Pericardium fibroblast (primary cell): ENCODE data around the gene JUNB. TPM values are rescaled to one million over a fixed set of nuclear protein-coding genes. Genes with fewer than 3 reads are reported as not detected.

Experiments
- total RNA-seq: library from RNA; depleted of rRNA; stranded (reverse); fragments of >200 nt; gene quantifications from 2 replicates; pipeline ENCODE4 v1.2.3, GENCODE V29; 2015

Gene JUNB
- total RNA-seq = 334 and 352 TPM in 2 replicates

GRCh38 chr19:12791345-12792050, at the start of gene JUNB:
JUNB (plus strand) TSS chr19:12791486; CDS start chr19:12791772, 286 bp downstream.

GRCh38 chr19:12751635-12752034, 39.7 kb upstream of the JUNB start, which contains the start of gene BEST2:
BEST2 (plus strand) TSS chr19:12751791; CDS start chr19:12752593, 802 bp downstream.

GRCh38 chr19:12774588-12775555, 16.4 kb upstream of the JUNB start, which contains the start of gene HOOK2:
HOOK2 (minus strand) TSS chr19:12775552; CDS start chr19:12775449, 103 bp downstream.

GRCh38 chr19:12801466-12802266, 10.4 kb downstream of the JUNB start, which contains the start of the genes PRDX2 and THSD8:
PRDX2 (minus strand) TSS chr19:12801800; CDS start chr19:12801261, 539 bp downstream.
THSD8 (plus strand) TSS chr19:12802069; CDS start chr19:12802072, 3 bp downstream.

GRCh38 chr19:12806242-12807081, 15.2 kb downstream of the JUNB start, which contains the start of gene RNASEH2A:
RNASEH2A (plus strand) TSS chr19:12806584; CDS start chr19:12806674, 90 bp downstream.

GRCh38 chr19:12834566-12834943, 43.3 kb downstream of the JUNB start, which contains the start of gene RTBDN:
RTBDN (minus strand) TSS chr19:12834579; CDS start chr19:12829979, 4,600 bp downstream.

GRCh38 chr19:12838182-12838885, 47.0 kb downstream of the JUNB start, which contains the start of gene MAST1:
MAST1 (plus strand) TSS chr19:12838515; CDS start chr19:12838573, 58 bp downstream.

Other genes with a start within 250 kb of the JUNB start
- gene ZNF564, start 240.0 kb upstream of the JUNB start, total RNA-seq = 3.4 and 5.3 TPM in 2 replicates
- gene ZNF490, start 180.7 kb upstream of the JUNB start, total RNA-seq = 3.6 and 5.7 TPM in 2 replicates
- 6.7 and 7.7 TPM in 2 replicates for gene ZNF791, start 180.6 kb upstream of the JUNB start, total RNA-seq
- gene MAN2B1, start 124.7 kb upstream of the JUNB start, total RNA-seq = 84.3 and 93.9 TPM in 2 replicates
- 5.2 and 9.6 TPM in 2 replicates for gene WDR83, start 124.7 kb upstream of the JUNB start, total RNA-seq
- 48.9 and 66.1 TPM in 2 replicates for gene DHPS, start 109.6 kb upstream of the JUNB start, total RNA-seq
- not detected in 2 replicates for gene GNG14, start 103.5 kb upstream of the JUNB start, total RNA-seq
- gene FBXW9, start 94.9 kb upstream of the JUNB start, total RNA-seq = 6.8 and 10.0 TPM in 2 replicates
- 19.6 and 32.4 TPM in 2 replicates for gene TNPO2, start 67.6 kb upstream of the JUNB start, total RNA-seq
- 401 and 414 TPM in 2 replicates for gene TRIR, start 56.8 kb upstream of the JUNB start, total RNA-seq
- 56.9 and 70.8 TPM in 2 replicates for gene GET3, start 54.0 kb upstream of the JUNB start, total RNA-seq
- gene BEST2, start 39.7 kb upstream of the JUNB start, total RNA-seq = under 0.01 TPM in 1 of 2 replicates, not detected in the other
- gene HOOK2, start 15.9 kb upstream of the JUNB start, total RNA-seq = 11.7 and 16.1 TPM in 2 replicates
- gene PRDX2, start 10.3 kb downstream of the JUNB start, total RNA-seq = 184 and 198 TPM in 2 replicates
- not detected in 2 replicates for gene THSD8, start 10.6 kb downstream of the JUNB start, total RNA-seq
- 7.7 and 9.2 TPM in 2 replicates for gene RNASEH2A, start 15.1 kb downstream of the JUNB start, total RNA-seq
- gene RTBDN, start 43.1 kb downstream of the JUNB start, total RNA-seq = 0.43 TPM in 1 of 2 replicates, not detected in the other
- gene MAST1, start 47.0 kb downstream of the JUNB start, total RNA-seq = 0.12 and 1.0 TPM in 2 replicates
- gene DNASE2, start 90.0 kb downstream of the JUNB start, total RNA-seq = 42.4 and 52.9 TPM in 2 replicates
- gene KLF1, start 95.7 kb downstream of the JUNB start, total RNA-seq = not detected in 2 replicates
- 21.3 and 30.9 TPM in 2 replicates for gene GCDH, start 99.7 kb downstream of the JUNB start, total RNA-seq
- gene SYCE2, start 127.8 kb downstream of the JUNB start, total RNA-seq = not detected in 2 replicates
- 42.8 and 50.0 TPM in 2 replicates for gene FARSA, start 142.2 kb downstream of the JUNB start, total RNA-seq
- 809 and 1,214 TPM in 2 replicates for gene CALR, start 147.1 kb downstream of the JUNB start, total RNA-seq
- gene RAD23A, start 154.4 kb downstream of the JUNB start, total RNA-seq = 60.3 and 70.8 TPM in 2 replicates
- gene GADD45GIP1, start 165.7 kb downstream of the JUNB start, total RNA-seq = 47.1 and 57.1 TPM in 2 replicates
- gene DAND5, start 178.1 kb downstream of the JUNB start, total RNA-seq = not detected in 2 replicates
- gene NFIX, start 204.0 kb downstream of the JUNB start, total RNA-seq = 60.2 and 89.2 TPM in 2 replicates